Stimulated activated CD8-positive, alpha-beta memory T cell treated with anti-CD3 and anti-CD28 coated beads, Interleukin-12 subunit alpha, Interleukin-12 subunit beta, amount 100 ng/mL, for 1 hour (primary cell): Measurements from ENCODE around the gene SNX1.

Experiments
- DNase-seq: peaks from one replicate; pipeline ENCODE4 v3.0.0-alpha.2; 2020; ENCODE audit warnings: low read depth

Gene SNX1

GRCh38 chr15:64163659-64164362 is 68.0 kb downstream of the SNX1 start:
- no peak for DNase-seq

- no peak for DNase-seq
Measured at GRCh38 chr15:64164436-64164835, 68.7 kb downstream of the SNX1 start.

GRCh38 chr15:64166102-64166890 is 70.5 kb downstream of the SNX1 start:
- no peak for DNase-seq

GRCh38 chr15:64180235-64180824 is 84.5 kb downstream of the SNX1 start:
- no peak for DNase-seq

- DNase-seq, result no peak
Measured at GRCh38 chr15:64182859-64183370, 87.1 kb downstream of the SNX1 start.

- DNase-seq, result no peak
Measured at GRCh38 chr15:64185146-64185911, 89.5 kb downstream of the SNX1 start.

- no peak for DNase-seq
Measured at GRCh38 chr15:64187396-64188191, 91.8 kb downstream of the SNX1 start.
